Erythroblast (primary cell): ENCODE data around the gene SEC31A.

Experiments used
- GATA1 ChIP-seq: IDR thresholded peaks from 2 replicates; pipeline ENCODE4 v1.6.1; 2011; ENCODE audit warnings: low read depth, mild to moderate bottlenecking, control low read depth, low read length, moderate library complexity
- POLR2A ChIP-seq: IDR thresholded peaks from 2 replicates; pipeline ENCODE4 v1.6.1; 2011; ENCODE audit warnings: mild to moderate bottlenecking, low read length

GRCh38 chr4:82909326-82909725, 18.4 kb upstream of the SEC31A start:
- no peak for TF ChIP-seq POLR2A
- no peak for TF ChIP-seq GATA1
